HG03066 (cell line): ENCODE results near the gene EBLN1.

Experiments
- ATAC-seq: cut with Tn5 transposase; IDR thresholded peaks from one replicate; pipeline ENCODE4 v1.9.1; 2021; ENCODE audit warnings: low read depth; ENCODE audit not compliant: unreplicated experiment

EBLN1 gene

GRCh38 chr10:22217842-22218241, at the start of gene EBLN1:
EBLN1 (minus strand) TSS chr10:22218015; CDS start chr10:22209983, 8,032 bp downstream.
- no peak for ATAC-seq

- ATAC-seq: no peak
Observed at GRCh38 chr10:22265839-22266537, 48.2 kb upstream of the EBLN1 start.

- ATAC-seq: no peak
Observed at GRCh38 chr10:22263106-22263505, 45.3 kb upstream of the EBLN1 start.

GRCh38 chr10:22259280-22259679, 41.5 kb upstream of the EBLN1 start:
- ATAC-seq: no peak

- no peak for ATAC-seq
Observed at GRCh38 chr10:22258471-22258870, 40.7 kb upstream of the EBLN1 start.

GRCh38 chr10:22253580-22253882, 35.7 kb upstream of the EBLN1 start:
- ATAC-seq: no peak

GRCh38 chr10:22252801-22253579, 35.2 kb upstream of the EBLN1 start:
- peak; percentile 29 for ATAC-seq

GRCh38 chr10:22252224-22252800, 34.5 kb upstream of the EBLN1 start:
- peak; percentile 56 for ATAC-seq

- peak; percentile 41 for ATAC-seq
Observed at GRCh38 chr10:22251751-22252223, 34.0 kb upstream of the EBLN1 start.

GRCh38 chr10:22250897-22251660, 33.3 kb upstream of the EBLN1 start:
- no peak for ATAC-seq

GRCh38 chr10:22247636-22248035, 29.8 kb upstream of the EBLN1 start:
- ATAC-seq: no peak

- no peak for ATAC-seq
Observed at GRCh38 chr10:22246680-22247391, 29.0 kb upstream of the EBLN1 start.

- ATAC-seq: no peak
Observed at GRCh38 chr10:22245567-22245966, 27.8 kb upstream of the EBLN1 start.

- no peak for ATAC-seq
Observed at GRCh38 chr10:22244855-22245254, 27.0 kb upstream of the EBLN1 start.

GRCh38 chr10:22244001-22244400, 26.2 kb upstream of the EBLN1 start:
- no peak for ATAC-seq

- no peak for ATAC-seq
Observed at GRCh38 chr10:22243321-22243720, 25.5 kb upstream of the EBLN1 start.

GRCh38 chr10:22231260-22231659, 13.4 kb upstream of the EBLN1 start:
- no peak for ATAC-seq

GRCh38 chr10:22230158-22230833, 12.5 kb upstream of the EBLN1 start:
- no peak for ATAC-seq

GRCh38 chr10:22229802-22230157, 12.0 kb upstream of the EBLN1 start:
- no peak for ATAC-seq
